22Rv1 (cell line): ENCODE results near the gene GPRC5A.

Experiments used
- ZFX ChIP-seq: fragments of 450-650 bp; IDR thresholded peaks from 2 replicates; pipeline ENCODE4 v1.6.1; 2017; ENCODE audit warnings: antibody characterized with exemption, borderline replicate concordance
- TF ChIP-seq, protein P1 (sequence below): fragments of 450-650 bp; IDR thresholded peaks from 2 replicates; pipeline ENCODE4 v1.5.1; 2017; ENCODE audit warnings: mild to moderate bottlenecking

- TF ChIP-seq, protein P1, sequence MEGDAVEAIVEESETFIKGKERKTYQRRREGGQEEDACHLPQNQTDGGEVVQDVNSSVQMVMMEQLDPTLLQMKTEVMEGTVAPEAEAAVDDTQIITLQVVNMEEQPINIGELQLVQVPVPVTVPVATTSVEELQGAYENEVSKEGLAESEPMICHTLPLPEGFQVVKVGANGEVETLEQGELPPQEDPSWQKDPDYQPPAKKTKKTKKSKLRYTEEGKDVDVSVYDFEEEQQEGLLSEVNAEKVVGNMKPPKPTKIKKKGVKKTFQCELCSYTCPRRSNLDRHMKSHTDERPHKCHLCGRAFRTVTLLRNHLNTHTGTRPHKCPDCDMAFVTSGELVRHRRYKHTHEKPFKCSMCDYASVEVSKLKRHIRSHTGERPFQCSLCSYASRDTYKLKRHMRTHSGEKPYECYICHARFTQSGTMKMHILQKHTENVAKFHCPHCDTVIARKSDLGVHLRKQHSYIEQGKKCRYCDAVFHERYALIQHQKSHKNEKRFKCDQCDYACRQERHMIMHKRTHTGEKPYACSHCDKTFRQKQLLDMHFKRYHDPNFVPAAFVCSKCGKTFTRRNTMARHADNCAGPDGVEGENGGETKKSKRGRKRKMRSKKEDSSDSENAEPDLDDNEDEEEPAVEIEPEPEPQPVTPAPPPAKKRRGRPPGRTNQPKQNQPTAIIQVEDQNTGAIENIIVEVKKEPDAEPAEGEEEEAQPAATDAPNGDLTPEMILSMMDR: no peak
- TF ChIP-seq ZFX: no peak
Measured at GRCh38 chr12:12927211-12928079, 36.1 kb downstream of the GPRC5A start.
